ENCODE results near the gene FSHR.

GRCh38 chr2:49131801-49132200 lies 22.5 kb downstream of the FSHR start:
- TF ChIP-seq, protein P1, sequence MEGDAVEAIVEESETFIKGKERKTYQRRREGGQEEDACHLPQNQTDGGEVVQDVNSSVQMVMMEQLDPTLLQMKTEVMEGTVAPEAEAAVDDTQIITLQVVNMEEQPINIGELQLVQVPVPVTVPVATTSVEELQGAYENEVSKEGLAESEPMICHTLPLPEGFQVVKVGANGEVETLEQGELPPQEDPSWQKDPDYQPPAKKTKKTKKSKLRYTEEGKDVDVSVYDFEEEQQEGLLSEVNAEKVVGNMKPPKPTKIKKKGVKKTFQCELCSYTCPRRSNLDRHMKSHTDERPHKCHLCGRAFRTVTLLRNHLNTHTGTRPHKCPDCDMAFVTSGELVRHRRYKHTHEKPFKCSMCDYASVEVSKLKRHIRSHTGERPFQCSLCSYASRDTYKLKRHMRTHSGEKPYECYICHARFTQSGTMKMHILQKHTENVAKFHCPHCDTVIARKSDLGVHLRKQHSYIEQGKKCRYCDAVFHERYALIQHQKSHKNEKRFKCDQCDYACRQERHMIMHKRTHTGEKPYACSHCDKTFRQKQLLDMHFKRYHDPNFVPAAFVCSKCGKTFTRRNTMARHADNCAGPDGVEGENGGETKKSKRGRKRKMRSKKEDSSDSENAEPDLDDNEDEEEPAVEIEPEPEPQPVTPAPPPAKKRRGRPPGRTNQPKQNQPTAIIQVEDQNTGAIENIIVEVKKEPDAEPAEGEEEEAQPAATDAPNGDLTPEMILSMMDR (IDR thresholded peaks at IDR 0.05), result no peak
- no peak for TF ChIP-seq POLR2A (IDR thresholded peaks at IDR 0.05)

Data from adrenal gland (tissue), 5 donors.